GM21723 (cell line): ENCODE measurements around the gene SPAM1.
"Not testable (repeated sequence)": the region's sequence is repeated elsewhere in the genome, so short reads cannot be mapped to it uniquely, and the experiment has no call there.

Experiments used
- ATAC-seq: cut with Tn5 transposase; IDR thresholded peaks from one replicate; pipeline ENCODE4 v1.9.1; 2021; ENCODE audit warnings: mild to moderate bottlenecking, moderate library complexity; ENCODE audit not compliant: unreplicated experiment

Gene SPAM1

GRCh38 chr7:123945938-123946337 is 20.9 kb downstream of the SPAM1 start:
- ATAC-seq, result no peak

- ATAC-seq, result no peak
Measured at GRCh38 chr7:123948136-123948535, 23.1 kb downstream of the SPAM1 start.

- ATAC-seq, result no peak
Measured at GRCh38 chr7:123958186-123958703, 33.2 kb downstream of the SPAM1 start.

- ATAC-seq, result no peak
Measured at GRCh38 chr7:123961771-123962170, 36.7 kb downstream of the SPAM1 start.

GRCh38 chr7:123966936-123967335 is 41.9 kb downstream of the SPAM1 start:
- no peak for ATAC-seq

GRCh38 chr7:123972045-123972444 is 47.0 kb downstream of the SPAM1 start:
- ATAC-seq, result no peak

- no peak for ATAC-seq
Measured at GRCh38 chr7:123972831-123973230, 47.8 kb downstream of the SPAM1 start.

GRCh38 chr7:123974326-123974908 is 49.4 kb downstream of the SPAM1 start:
- no peak for ATAC-seq

GRCh38 chr7:123975084-123975483 is 50.0 kb downstream of the SPAM1 start:
- ATAC-seq, result no peak

GRCh38 chr7:123977081-123977480 is 52.0 kb downstream of the SPAM1 start:
- ATAC-seq, result no peak

GRCh38 chr7:123979876-123980275 is 54.8 kb downstream of the SPAM1 start:
- no peak for ATAC-seq

GRCh38 chr7:123987445-123987844 is 62.4 kb downstream of the SPAM1 start:
- ATAC-seq, result no peak

GRCh38 chr7:123992913-123993518 is 68.0 kb downstream of the SPAM1 start:
- no peak for ATAC-seq

- ATAC-seq, result no peak
Measured at GRCh38 chr7:123993996-123994395, 69.0 kb downstream of the SPAM1 start.

- ATAC-seq, result no peak
Measured at GRCh38 chr7:123994449-123994848, 69.4 kb downstream of the SPAM1 start.

GRCh38 chr7:123995617-123996326 is 70.7 kb downstream of the SPAM1 start:
- no peak for ATAC-seq

- no peak for ATAC-seq
Measured at GRCh38 chr7:123996327-123996625, 71.2 kb downstream of the SPAM1 start.

GRCh38 chr7:123998921-123999320 is 73.9 kb downstream of the SPAM1 start:
- ATAC-seq, result no peak

- no peak for ATAC-seq
Measured at GRCh38 chr7:123999703-124000102, 74.7 kb downstream of the SPAM1 start.

- not testable (repeated sequence) for ATAC-seq
Measured at GRCh38 chr7:124008296-124008695, 83.3 kb downstream of the SPAM1 start.

GRCh38 chr7:124009321-124009720 is 84.3 kb downstream of the SPAM1 start:
- no peak for ATAC-seq
